ENCODE measurements around the gene CABCOCO1. TPM values are rescaled to one million over a fixed set of nuclear protein-coding genes. Genes with fewer than 3 reads are reported as not detected.

Gene CABCOCO1
- total and polyA plus RNA-seq, 9 of the 15 experiments (the other 6 are each of a cell fraction or from before 2014, with no cell fraction given) = 0.04 TPM; not detected in 8

- no peaks in the 10 kb centered on the region for H3K27me3 ChIP-seq (ENCODE audit: control insufficient read depth in 2 of 2, insufficient read depth in 2 of 2, low read length in 2 of 2)
- H3K79me2 ChIP-seq (ENCODE audit: control insufficient read depth, insufficient read depth, low read length) = no peaks in the 10 kb centered on the region
- H3K4me3 ChIP-seq = no peak overlapping the region
- H3K9me1 ChIP-seq (ENCODE audit: control insufficient read depth, insufficient read depth, low read length) = no peaks in the 10 kb centered on the region
- CTCF ChIA-PET (ENCODE audit: low intra/inter-chr PET ratio) = no interaction called here
- no TSS peak for BruUV-seq (replicated peaks)
- WGBS (ENCODE audit: insufficient coverage, low coverage, missing lambda C conversion rate) = 16% methylated on average over 2 of the region's 2 CpGs
- no peak overlapping the region for H2AFZ ChIP-seq (ENCODE audit: low read depth, low read length)
- peak; percentile 42; the same call in 1 of the 2 replicates for TF ChIP-seq C11orf30 (IDR thresholded peaks at IDR 0.05; ENCODE audit: low read depth)
- peak; percentile 17 for TF ChIP-seq MEIS2 (IDR thresholded peaks at IDR 0.05; ENCODE audit: partially characterized antibody)
- TF ChIP-seq ARID4B (CRISPR knock-in tag; IDR thresholded peaks at IDR 0.05) = no peak
- TF ChIP-seq ZNF408 (CRISPR knock-in tag; IDR thresholded peaks at IDR 0.05; ENCODE audit: low read depth) = no peak
- no peak for TF ChIP-seq ZNF175 (CRISPR knock-in tag; IDR thresholded peaks at IDR 0.05; ENCODE audit: low read depth)
- no peak for TF ChIP-seq NR2C2 (CRISPR knock-in tag; IDR thresholded peaks at IDR 0.05)
- no peak for TF ChIP-seq NR2C2 (tag; IDR thresholded peaks at IDR 0.05)
- peak; percentile 33; the same call in 1 of the 2 replicates for TF ChIP-seq MAFG (tag; conservative IDR thresholded peaks at IDR 0.05)
- TF ChIP-seq MAX (CRISPR knock-in tag; IDR thresholded peaks at IDR 0.05) = no peak
- TF ChIP-seq MAFF (IDR thresholded peaks at IDR 0.05; ENCODE audit: low read length) = 0 out of 2 replicates have a peak, but pooled peaks have one; percentile 6
- no peak for TF ChIP-seq E2F6 (IDR thresholded peaks at IDR 0.05; ENCODE audit: borderline replicate concordance in 1 of 2, extremely low read depth in 1 of 2, insufficient read depth in 1 of 2, insufficient read length in 1 of 2, low read depth in 1 of 2, low read length in 1 of 2, poor library complexity in 1 of 2, severe bottlenecking in 1 of 2)
- no peak overlapping the region for H3K27ac ChIP-seq (ENCODE audit: extremely low read depth, low read depth, low read length)
- peaks cover 0 to 5% of the 10 kb centered on the region in 2 experiments; a peak in 1 of 5 replicates for H3K4me1 ChIP-seq (replicated peaks in 1 of 2; ENCODE audit: control insufficient read depth in 2 of 2, insufficient read depth in 2 of 2, low read length in 2 of 2)
- in situ Hi-C loops (cut with MboI) (no loop called here), intact Hi-C loops (cut with micrococcal nuclease) (loop anchor here (5.0 kb wide), 1 partner anchor 172 kb away; no protein-coding TSS in a partner anchor)
- no peaks in the 10 kb centered on the region for H3K9me3 ChIP-seq (replicated peaks; ENCODE audit: control insufficient read depth, insufficient read depth, low read depth, low read length)
- FAIRE-seq (no peak), DNase-seq (ENCODE audit: extremely low read depth in 1 of 4, low spot score in 3 of 4) (no peak), ATAC-seq (no peak)
- H3K9ac ChIP-seq (ENCODE audit: insufficient read depth in 1 of 2, low read depth in 2 of 2, low read length in 2 of 2) = no peak overlapping the region
- POLR2A ChIA-PET = no interaction called here
- no peaks in the 10 kb centered on the region for H3K36me3 ChIP-seq (ENCODE audit: control insufficient read depth, insufficient read depth, low read length)
- H4K20me1 ChIP-seq (replicated peaks; ENCODE audit: control insufficient read depth, insufficient read depth, low read length) = no peaks in the 10 kb centered on the region
- no peak overlapping the region for H3K4me2 ChIP-seq (ENCODE audit: insufficient read depth, low read length)
These were observed 2.3 kb downstream of the CABCOCO1 start for GRCh38 chr10:61664985-61665384.

All from K562 (cell line).